Sciatic nerve (tissue), 2 donors: ENCODE measurements around the gene ADCY9. TPM values are rescaled to one million over a fixed set of nuclear protein-coding genes. Genes with fewer than 3 reads are reported as not detected.

ENCODE experiments used
- ATAC-seq: fragments of 200-7000 bp; cut with Tn5 transposase; one replicate; pipeline ENCODE4 v1.9.1; 2020; ENCODE audit warnings: mild to moderate bottlenecking, moderate library complexity
- DNase-seq: peaks from one replicate; pipeline ENCODE4 v3.0.0-alpha.2; 2020; ENCODE audit warnings: low spot score
- intact Hi-C: fragments of 100-400 bp; cut with DNase I; formaldehyde crosslinking; loops from one replicate; pipeline ENCODE4 v1.14.2; 2022
- total RNA-seq: library from RNA; stranded (reverse); fragmentation: NEBNext Ultra II Directional; extraction: Animal tissue kit (Norgen Biotek cat#: 25700); gene quantifications from one replicate; pipeline ENCODE4 v1.2.1, GENCODE V29; 2021
- donor health status: DM: no; HTN: no; CAD: no.
- donor health status: DM: no; HTN: no; CAD: no.

ADCY9 gene
- total RNA-seq, 1 donor from 2014 or later: 25.9 TPM

GRCh38 chr16:4131621-4132020, 15.4 kb upstream of the ADCY9 start:
- ATAC-seq (no peak), DNase-seq (no peak)
- intact Hi-C loops: no loop called here

- intact Hi-C loops: loop anchor here (10.0 kb wide), 1 partner anchor 120 kb away; the partner anchor contains the start of gene SRL
- DNase-seq (no peak), ATAC-seq (no peak)
Observed at GRCh38 chr16:4124535-4125294, 8.5 kb upstream of the ADCY9 start.

GRCh38 chr16:4123616-4124300, 7.5 kb upstream of the ADCY9 start:
- ATAC-seq (no peak), DNase-seq (no peak)
- intact Hi-C loops: loop anchor here (10.0 kb wide), 1 partner anchor 121 kb away; the partner anchor contains the start of gene SRL

GRCh38 chr16:4120176-4120575, 3.9 kb upstream of the ADCY9 start:
- intact Hi-C loops: loop anchor here (10.0 kb wide), 1 partner anchor 125 kb away; the partner anchor contains the start of gene SRL

GRCh38 chr16:4117250-4117578, 972 bp upstream of the ADCY9 start:
- intact Hi-C loops: loop anchor here (10.0 kb wide), 1 partner anchor 102 kb away; no protein-coding TSS in a partner anchor
- no peak for DNase-seq

More at GRCh38 chr16:4120176-4120575, 3.9 kb upstream of the ADCY9 start:
- DNase-seq (no peak), ATAC-seq (no peak)

GRCh38 chr16:4115949-4116318, 308 bp downstream of the ADCY9 start:
- no peak for ATAC-seq
- DNase-seq: no peak
- intact Hi-C loops: loop anchor here (10.0 kb wide), 1 partner anchor 101 kb away; no protein-coding TSS in a partner anchor

More at GRCh38 chr16:4117250-4117578, 972 bp upstream of the ADCY9 start:
- no peak for ATAC-seq

- ATAC-seq (peak; percentile 20), DNase-seq (peak; percentile 71)
- intact Hi-C loops: loop anchor here (10.0 kb wide), 1 partner anchor 101 kb away; no protein-coding TSS in a partner anchor
Observed at GRCh38 chr16:4115209-4115948, 863 bp downstream of the ADCY9 start.

- DNase-seq (no peak), ATAC-seq (peak; percentile 10)
- intact Hi-C loops: loop anchor here (10.0 kb wide), 1 partner anchor 100 kb away; no protein-coding TSS in a partner anchor
Observed at GRCh38 chr16:4114257-4115208, 1.7 kb downstream of the ADCY9 start.

GRCh38 chr16:4113358-4114256, 2.6 kb downstream of the ADCY9 start:
- DNase-seq (no peak), ATAC-seq (no peak)
- intact Hi-C loops: loop anchor here (10.0 kb wide), 1 partner anchor 99 kb away; no protein-coding TSS in a partner anchor

- no peak for ATAC-seq
- no peak for DNase-seq
- intact Hi-C loops: loop anchor here (10.0 kb wide), 1 partner anchor 97 kb away; no protein-coding TSS in a partner anchor
Observed at GRCh38 chr16:4111748-4112696, 4.2 kb downstream of the ADCY9 start.

GRCh38 chr16:4110680-4111079, 5.6 kb downstream of the ADCY9 start:
- intact Hi-C loops: loop anchor here (10.0 kb wide), 1 partner anchor 96 kb away; no protein-coding TSS in a partner anchor
- ATAC-seq (no peak), DNase-seq (no peak)

- intact Hi-C loops: loop anchor here (10.0 kb wide), 1 partner anchor 95 kb away; no protein-coding TSS in a partner anchor
- DNase-seq (no peak), ATAC-seq (no peak)
Observed at GRCh38 chr16:4110065-4110464, 6.2 kb downstream of the ADCY9 start.

GRCh38 chr16:4109250-4109736, 6.9 kb downstream of the ADCY9 start:
- no peak for DNase-seq

GRCh38 chr16:4106516-4106915, 9.7 kb downstream of the ADCY9 start:
- intact Hi-C loops: no loop called here
- ATAC-seq (no peak), DNase-seq (no peak)

More at GRCh38 chr16:4109250-4109736, 6.9 kb downstream of the ADCY9 start:
- no peak for ATAC-seq
- intact Hi-C loops: no loop called here

- intact Hi-C loops: no loop called here
- no peak for DNase-seq
- ATAC-seq: no peak
Observed at GRCh38 chr16:4105848-4106247, 10.4 kb downstream of the ADCY9 start.

- peak; percentile 43 for ATAC-seq
- intact Hi-C loops: no loop called here
- peak; percentile 51 for DNase-seq
Observed at GRCh38 chr16:4103745-4104144, 12.5 kb downstream of the ADCY9 start.
